T-helper 22 cell (primary cell): Measurements from ENCODE around the gene RUNDC3A.
"Not testable (repeated sequence)": the region's sequence is repeated elsewhere in the genome, so short reads cannot be mapped to it uniquely, and the experiment has no call there.

Experiments used
- DNase-seq: peaks from one replicate; pipeline ENCODE4 v3.0.0-alpha.2; 2020; ENCODE audit warnings: low read depth

RUNDC3A gene

DNA sequence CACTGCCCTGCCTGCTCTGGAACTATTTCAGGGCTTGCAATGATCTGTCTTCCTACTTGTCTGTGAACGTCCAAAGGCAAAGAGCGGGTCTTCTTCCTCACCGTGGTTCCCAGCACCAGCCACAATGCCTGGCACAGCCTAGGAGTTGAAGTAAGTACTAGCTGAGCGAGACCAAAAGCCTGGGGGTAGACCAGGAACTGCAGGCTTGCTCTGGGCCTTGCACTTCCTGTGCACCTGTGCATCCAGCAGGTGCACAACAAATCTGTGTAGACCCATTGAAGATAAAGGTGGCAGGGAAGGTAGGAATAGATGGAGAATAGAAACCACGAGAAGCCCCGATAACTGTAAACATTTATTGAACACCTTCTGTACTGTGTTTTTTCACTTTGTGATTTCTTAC is 50.6 kb downstream of the RUNDC3A start:
- no peak for DNase-seq

DNA sequence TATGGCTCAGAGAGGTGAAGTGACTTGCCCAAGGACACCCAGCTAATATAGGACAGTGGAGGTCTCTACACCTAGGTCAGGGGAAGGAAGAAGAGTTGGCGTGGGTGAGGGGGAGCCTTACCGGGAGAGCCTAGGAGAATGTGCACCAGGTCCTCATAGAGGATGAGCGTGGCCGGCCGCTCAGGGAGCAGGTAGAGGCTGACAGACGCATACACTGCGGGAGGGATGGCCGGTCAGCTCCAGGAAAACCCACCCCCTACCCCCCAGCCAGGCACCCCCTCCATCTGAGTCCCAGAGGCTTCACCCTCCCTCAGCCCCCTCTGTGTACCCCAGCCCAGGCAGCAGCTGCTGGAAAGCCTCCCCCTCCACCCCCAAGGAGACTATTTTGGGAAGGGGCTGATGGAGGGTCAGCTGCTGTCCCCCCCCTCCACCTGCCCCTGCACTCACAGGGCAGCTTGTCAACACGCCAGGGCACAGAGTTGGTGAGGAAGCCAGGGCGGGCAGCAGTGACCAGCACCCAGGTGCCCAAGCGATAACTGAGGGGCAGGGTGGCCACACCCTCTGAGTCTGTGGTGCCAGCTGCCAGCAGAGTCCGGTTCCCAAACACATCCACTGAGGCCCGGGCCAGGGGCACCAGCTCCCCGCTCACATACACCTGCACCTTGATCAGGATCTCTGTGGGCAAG is 51.2 kb downstream of the RUNDC3A start:
- DNase-seq, result no peak

DNA sequence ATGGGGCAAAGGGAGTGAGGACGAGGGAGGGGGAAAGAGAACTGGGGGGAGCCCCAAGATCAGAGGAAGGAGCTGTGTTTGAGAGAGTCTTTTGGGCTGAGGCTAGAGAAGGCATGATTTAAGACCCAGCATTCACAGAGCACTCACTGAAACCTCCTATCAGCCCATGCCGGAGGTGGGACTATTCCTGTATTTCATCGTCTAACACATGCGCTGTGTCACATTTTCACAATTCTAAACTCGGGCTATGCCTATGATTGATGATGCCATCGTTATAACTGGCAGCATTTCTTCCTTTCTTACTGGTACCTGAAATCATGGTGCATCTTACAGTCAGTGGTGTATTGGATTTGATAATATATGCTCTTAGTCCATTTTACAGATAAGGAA is 51.7 kb downstream of the RUNDC3A start:
- DNase-seq, result no peak

DNA sequence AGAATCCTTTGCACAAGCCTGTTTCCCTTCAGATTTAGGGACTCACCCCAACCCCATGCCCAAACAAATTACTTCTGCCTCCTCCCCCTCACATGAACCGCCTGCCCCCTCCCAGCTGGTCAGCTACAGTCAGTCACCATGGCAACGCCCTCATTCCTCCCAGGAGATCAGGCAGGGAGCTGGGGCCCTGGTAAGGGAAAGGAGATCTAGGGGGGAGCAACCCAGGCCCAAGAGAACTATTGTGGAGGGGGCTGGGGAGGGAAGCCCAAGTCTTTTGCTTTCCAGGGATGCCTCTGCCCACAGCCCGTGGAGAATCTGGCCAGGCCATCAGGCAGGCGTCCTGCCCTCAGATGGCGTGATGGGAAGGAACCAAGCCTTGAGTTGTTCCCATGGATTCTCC is 52.4 kb downstream of the RUNDC3A start:
- DNase-seq, result no peak

DNA sequence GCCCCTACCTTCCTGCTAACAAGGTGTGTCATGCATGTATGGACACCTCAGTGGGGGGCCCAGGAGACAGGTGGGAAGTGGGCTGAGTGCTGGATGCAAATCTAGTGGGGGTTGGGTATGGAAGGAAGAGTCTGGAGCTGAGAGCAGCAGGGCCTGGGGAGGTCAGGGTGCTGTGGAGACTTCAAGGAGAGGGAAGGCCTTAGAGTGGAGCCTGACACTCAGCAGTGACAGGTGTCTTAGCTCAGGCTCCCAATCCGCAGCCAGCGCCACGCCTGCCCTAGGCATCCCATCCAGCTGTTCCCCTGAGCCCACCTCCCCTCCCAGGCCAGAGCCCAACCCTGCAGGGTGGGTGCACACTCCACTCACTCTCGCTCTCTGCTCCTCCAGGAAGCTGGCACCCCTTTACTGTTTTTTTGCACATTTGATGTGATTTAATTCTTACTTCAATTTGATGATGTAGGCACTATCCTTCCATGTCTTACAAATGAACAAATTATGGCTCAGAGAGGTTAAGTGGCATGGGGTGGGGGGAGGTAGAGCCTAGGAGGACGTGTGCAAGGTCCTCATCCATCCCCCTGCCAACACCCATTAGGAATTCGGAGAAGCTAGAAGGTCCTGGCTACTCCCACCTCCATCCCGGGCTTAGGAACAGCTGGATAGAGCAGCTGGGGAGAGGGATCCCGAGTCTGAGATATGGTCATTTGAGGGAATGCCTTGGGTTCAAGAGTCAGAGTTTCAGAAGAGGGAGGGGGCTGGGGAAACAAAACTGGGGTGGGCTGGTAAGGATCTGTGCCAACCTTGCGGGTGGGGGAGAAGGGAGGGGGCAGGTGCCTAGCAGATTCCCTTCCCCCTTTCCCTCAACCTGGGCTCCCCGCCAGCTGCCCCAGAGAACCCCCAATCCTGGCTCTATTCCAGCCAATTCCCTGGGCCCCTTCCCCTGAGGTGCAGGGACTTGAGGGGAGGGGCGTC is 53.2 kb downstream of the RUNDC3A start:
- no peak for DNase-seq

DNA sequence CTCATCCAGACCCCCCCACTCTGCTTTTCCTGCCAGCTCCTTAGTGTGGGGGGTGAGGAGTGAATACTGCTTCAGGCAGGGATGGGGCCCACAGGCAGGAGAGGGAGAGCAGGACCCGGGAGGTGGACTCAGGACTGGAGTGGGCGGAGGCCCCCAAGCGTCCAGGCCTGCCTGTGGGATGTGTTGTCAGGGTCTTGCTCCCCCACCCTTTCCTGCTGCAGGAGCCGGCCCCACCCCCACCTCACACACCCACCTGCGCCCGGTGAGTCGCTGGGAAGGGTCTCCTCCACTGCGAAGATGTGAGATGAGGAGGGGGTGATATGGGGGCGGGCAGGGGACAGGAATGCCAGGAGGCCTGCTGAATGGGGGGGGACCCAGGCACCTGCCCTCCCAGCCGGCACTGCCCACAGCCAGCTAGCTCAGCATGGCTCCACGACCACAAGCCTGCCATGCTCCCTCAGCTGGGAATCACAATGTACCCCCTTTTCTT is 54.1 kb downstream of the RUNDC3A start:
- no peak for DNase-seq

DNA sequence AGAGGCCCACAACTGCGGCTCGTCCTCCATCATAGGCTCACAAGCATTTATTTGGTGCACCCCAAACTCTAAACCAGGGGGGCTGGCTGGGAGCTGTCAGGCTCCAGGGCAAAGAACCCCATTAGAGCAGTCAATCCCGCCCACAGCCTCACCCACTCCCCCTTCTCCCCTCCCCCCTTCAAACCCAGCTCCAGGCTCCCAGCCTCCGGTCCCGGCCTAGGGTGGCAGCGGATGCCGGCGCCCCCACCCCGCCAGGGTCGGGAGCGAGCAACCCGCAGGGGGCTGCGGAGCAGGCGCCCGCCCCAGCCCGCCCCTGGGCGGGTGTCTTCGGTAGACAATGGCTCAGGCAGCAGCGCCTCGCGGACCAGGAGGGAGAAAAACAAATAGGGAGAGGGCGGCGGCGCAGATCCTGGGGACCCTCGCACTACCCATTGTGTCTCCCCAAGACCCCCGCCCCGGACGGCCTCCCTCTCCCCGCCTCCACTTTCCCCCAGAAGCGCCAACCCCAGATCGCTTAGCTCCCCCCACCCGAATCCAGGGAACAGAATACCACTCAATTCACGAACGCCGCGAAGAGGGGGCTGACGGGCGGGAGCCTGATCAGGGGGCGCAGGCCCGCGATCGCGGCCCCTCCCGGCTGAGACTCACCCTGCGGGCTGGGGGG is 54.7 kb downstream of the RUNDC3A start:
- no peak for DNase-seq

DNA sequence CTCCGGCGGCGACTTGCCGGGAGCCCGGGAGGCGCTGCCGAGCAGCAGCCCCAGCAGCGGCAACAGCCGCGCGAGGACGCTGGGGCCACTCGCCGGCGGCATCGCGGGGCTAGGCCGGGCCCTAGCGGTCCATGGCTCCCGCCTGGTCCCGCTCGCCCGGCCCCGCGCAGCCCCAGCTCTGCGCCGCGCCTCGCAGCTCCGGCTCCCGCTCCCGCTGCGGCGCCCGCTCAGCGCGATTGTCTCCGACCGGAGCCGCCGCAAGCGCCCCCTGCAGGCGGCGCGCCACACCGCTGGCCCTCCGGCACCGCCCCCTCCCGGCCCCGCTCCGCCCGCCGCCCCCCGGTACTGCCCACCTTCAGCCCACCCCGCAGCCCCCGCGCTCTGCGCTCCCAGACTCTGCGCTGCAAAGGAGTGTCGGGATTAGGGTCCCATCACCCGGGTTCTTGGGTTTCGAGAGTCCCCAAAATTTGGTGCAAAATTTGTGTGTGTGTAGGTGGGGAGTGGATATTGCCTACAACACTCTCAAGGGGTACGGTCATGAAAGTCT is 55.3 kb downstream of the RUNDC3A start, which contains the start of gene FAM171A2:
Gene FAM171A2 (minus strand): TSS at position 241 of the 547 bp plus-strand sequence. CDS start 139 bp downstream, at position 102.
- peak; percentile 32 for DNase-seq

DNA sequence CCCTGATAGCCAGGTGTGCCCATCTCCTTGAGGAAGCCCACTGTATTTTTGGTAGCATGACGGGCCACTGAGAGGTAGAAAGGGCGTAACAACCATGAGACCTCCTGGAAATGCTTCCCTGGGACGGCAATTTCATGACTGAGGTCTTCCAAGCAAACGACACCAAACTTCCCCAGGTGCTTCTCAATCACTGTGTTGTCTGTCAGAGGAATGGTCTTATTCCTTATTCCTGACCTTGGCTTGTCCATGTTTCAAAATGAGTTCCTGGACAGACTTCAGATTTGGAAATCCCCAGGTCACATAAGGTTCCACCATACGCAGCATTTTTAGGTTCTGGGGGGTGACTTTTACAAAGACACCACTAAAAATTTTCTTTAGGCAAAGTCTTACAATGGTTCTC is 56.6 kb downstream of the RUNDC3A start:
- not testable (repeated sequence) for DNase-seq

DNA sequence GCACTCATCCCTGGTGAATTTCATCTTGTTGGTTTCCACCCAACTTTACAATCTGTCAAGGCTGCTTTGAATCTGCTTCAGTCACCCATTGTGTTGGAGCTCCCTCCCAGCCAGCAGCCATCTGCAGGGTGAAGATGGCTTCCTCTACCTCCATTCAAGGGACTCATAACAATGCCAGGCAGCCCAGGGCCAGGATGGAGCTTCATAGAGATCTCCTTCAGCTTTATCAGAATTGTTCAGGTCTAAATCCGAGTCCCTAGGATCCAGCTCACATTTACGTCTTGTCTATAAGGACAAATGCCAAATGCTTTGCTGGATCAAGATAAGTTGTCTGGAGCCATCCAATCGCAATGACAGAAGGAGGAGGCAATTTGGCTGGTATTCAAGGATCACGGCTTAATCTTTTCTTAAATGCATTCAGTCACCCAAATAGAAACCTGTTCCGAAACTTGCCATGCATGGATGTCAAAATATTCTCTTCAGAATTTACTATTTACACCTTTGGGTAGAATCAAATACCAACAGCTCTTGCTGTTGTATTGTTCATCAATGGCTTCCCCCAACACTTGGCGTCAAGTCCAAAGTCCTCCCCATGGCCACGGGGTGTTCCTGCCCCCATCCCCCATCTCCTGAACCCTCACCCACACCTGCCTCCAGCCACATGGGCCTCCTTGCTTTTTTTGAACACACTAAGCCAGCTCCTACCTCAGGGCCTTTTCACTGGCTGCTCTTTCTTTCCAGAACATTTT is 59.0 kb downstream of the RUNDC3A start:
- DNase-seq, result no peak
